Testis (tissue), 2 donors: Measurements from ENCODE around the gene MYOM1.

Source experiments
- CTCF ChIP-seq, 3 experiments: fragments of 450-650 bp in 2 of 3; fragments of 200-600 bp in 1 of 3; sonication (generic) in 1 of 3; IDR thresholded peaks; one replicate each; pipeline ENCODE4 v1.5.1; 2016 to 2019; ENCODE audit warnings: antibody characterized with exemption in 3 of 3, mild to moderate bottlenecking in 2 of 3, moderate library complexity in 1 of 3
- POLR2A ChIP-seq: fragments of 450-650 bp; IDR thresholded peaks from one replicate; pipeline ENCODE4 v1.6.1; 2017; ENCODE audit warnings: antibody characterized with exemption, mild to moderate bottlenecking, moderate library complexity

DNA sequence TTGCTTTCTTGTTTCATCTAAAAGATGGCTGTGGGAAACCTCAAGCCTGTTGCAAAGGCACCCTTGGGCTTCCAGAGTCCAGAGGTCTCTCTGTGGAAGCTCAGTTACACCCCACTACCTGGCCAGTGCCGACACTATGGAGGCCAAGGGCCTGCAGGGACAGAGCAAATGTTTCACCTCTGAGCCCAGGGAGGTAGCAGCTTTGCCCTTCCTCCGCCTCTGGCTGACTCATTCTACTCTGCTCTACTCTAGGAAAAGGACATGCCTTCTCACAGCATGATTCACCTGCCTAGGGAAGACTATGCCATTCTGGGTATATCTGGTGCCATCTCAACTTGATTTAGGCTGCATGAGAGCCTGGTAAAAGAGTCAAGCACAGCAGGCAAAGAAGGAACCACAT lies 12.2 kb downstream of the MYOM1 start:
- TF ChIP-seq POLR2A (no peak), CTCF (IDR thresholded peaks at IDR 0.05) (no peak)
